Loucy (cell line): Measurements from ENCODE around the gene MTG2.

Experiments used
- EZH2phosphoT487 ChIP-seq: fragments of 200-600 bp; IDR thresholded peaks from 2 replicates; pipeline ENCODE4 v1.6.1; 2018; ENCODE audit warnings: antibody characterized with exemption, mild to moderate bottlenecking, moderate library complexity, borderline replicate concordance
- TF ChIP-seq, protein P1 (sequence below): fragments of 200-600 bp; sonication (generic); conservative IDR thresholded peaks from 2 replicates; pipeline ENCODE4 v1.5.1; 2014; ENCODE audit warnings: mild to moderate bottlenecking, antibody characterized with exemption, low read length

DNA sequence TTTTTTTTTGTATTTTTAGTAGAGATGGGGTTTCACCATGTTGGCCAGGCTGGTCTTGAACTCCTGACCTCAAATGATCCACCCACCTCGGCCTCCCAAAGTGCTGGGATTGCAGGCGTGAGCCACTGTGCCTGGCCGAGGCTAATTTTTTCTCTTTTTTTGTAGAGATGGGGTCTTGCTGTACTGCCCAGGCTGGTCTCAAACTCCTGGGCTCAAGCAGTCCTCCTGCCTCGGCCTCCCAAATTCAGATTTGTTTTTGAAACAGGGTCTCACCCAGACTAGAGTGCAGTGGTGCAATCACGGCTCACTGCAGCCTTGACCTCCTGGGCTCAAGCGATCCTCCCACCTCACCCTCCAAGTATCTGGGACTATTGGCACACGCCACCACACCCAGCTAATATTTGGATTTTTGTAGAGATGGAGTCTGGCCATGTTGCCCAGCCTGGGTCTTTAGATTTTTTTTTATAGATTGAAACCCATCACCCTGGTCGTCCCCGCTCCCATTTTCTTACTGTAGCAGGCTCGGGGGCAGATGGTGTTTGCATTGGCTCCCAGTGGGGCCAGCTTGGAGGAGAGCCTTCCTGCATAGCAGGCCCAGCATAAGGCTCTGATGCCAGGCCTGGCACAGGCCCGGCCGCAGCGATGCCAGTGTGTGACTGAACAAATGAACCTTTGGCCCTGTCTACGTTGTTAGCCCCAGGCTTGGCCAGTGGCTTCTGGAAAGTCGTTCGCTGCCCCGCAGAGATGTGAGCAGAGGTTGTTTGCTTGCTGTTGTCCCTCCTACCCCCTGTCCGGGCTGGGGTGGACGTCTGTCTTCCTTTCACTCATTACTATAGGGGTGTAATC is 4.3 kb upstream of the MTG2 start:
- TF ChIP-seq, protein P1, sequence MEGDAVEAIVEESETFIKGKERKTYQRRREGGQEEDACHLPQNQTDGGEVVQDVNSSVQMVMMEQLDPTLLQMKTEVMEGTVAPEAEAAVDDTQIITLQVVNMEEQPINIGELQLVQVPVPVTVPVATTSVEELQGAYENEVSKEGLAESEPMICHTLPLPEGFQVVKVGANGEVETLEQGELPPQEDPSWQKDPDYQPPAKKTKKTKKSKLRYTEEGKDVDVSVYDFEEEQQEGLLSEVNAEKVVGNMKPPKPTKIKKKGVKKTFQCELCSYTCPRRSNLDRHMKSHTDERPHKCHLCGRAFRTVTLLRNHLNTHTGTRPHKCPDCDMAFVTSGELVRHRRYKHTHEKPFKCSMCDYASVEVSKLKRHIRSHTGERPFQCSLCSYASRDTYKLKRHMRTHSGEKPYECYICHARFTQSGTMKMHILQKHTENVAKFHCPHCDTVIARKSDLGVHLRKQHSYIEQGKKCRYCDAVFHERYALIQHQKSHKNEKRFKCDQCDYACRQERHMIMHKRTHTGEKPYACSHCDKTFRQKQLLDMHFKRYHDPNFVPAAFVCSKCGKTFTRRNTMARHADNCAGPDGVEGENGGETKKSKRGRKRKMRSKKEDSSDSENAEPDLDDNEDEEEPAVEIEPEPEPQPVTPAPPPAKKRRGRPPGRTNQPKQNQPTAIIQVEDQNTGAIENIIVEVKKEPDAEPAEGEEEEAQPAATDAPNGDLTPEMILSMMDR = no peak
- no peak for TF ChIP-seq EZH2phosphoT487
